Tibial artery (tissue), 4 donors: Measurements from ENCODE around the gene MSRB2.
A peak's percentile ranks its signal among the peaks of the same experiment; 100 is the strongest.

Experiments used
- DNase-seq, 2 donors: peaks; one replicate each; pipeline ENCODE4 v3.0.0-alpha.2; 2019
- H3K27ac ChIP-seq, 2 donors: fragments of 200-600 bp; sonication (generic) in 1 of 2; 1 replicate in 1 of 2; 2 replicates in 1 of 2; pipeline ENCODE4 v1.5.1; 2018 to 2019; ENCODE audit warnings: mild to moderate bottlenecking in 1 of 2
- H3K27me3 ChIP-seq, 2 donors: fragments of 200-600 bp; sonication (generic) in 1 of 2; one replicate each; pipeline versions ENCODE4 v1.5.1 to v1.6.0; 2016 to 2019
- H3K36me3 ChIP-seq, 3 donors: fragments of 200-600 bp; sonication (generic) in 2 of 3; one replicate each; pipeline ENCODE4 v1.5.1; 2016 to 2019; ENCODE audit warnings: mild to moderate bottlenecking in 2 of 3
- H3K4me1 ChIP-seq, 4 donors: fragments of 200-600 bp; sonication (generic) in 2 of 4; 1 replicate in 3 of 4; 2 replicates in 1 of 4; pipeline ENCODE4 v1.5.1; 2016 to 2019
- H3K4me3 ChIP-seq, 2 donors: fragments of 200-600 bp; sonication (generic) in 1 of 2; 1 replicate in 1 of 2; 2 replicates in 1 of 2; pipeline ENCODE4 v1.5.1; 2018 to 2019; ENCODE audit warnings: mild to moderate bottlenecking in 2 of 2
- H3K9me3 ChIP-seq, 3 donors: fragments of 200-600 bp; sonication (generic) in 1 of 3; one replicate each; pipeline ENCODE4 v1.5.1; 2016 to 2019
- intact Hi-C: fragments of 100-400 bp; cut with DNase I; formaldehyde crosslinking; loops from one replicate; pipeline ENCODE4 v1.15.0; 2023; ENCODE audit warnings: low total_unique reads
- TF ChIP-seq, protein P1 (sequence below), 2 experiments: fragments of 200-600 bp in 1 of 2; fragments of 450-650 bp in 1 of 2; IDR thresholded peaks; one replicate each; pipeline ENCODE4 v1.5.1; 2017 to 2019; ENCODE audit warnings: antibody characterized with exemption in 2 of 2, mild to moderate bottlenecking in 1 of 2, moderate library complexity in 1 of 2

Gene MSRB2

DNA sequence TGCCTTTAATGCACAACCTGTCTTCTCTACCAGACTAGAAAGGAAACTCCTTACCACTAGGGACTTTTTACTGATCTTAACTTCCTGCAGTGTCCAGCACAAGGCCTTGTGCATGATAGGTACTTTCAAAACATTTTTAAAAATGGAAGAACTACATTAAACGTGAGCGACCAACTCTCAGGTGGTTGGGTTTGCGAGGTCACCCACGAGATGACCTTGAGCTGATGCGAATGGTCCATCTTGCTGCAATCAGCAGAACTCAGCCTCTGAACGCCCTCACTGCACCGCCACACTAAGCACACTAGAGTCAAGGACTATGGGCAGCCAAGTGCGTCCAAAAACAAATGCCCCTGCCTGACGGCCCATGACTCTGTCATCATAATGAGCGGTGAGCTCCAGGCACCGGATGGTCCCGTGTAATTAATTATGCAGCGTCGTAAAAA lies 61.9 kb downstream of the MSRB2 start:
- TF ChIP-seq, protein P1, sequence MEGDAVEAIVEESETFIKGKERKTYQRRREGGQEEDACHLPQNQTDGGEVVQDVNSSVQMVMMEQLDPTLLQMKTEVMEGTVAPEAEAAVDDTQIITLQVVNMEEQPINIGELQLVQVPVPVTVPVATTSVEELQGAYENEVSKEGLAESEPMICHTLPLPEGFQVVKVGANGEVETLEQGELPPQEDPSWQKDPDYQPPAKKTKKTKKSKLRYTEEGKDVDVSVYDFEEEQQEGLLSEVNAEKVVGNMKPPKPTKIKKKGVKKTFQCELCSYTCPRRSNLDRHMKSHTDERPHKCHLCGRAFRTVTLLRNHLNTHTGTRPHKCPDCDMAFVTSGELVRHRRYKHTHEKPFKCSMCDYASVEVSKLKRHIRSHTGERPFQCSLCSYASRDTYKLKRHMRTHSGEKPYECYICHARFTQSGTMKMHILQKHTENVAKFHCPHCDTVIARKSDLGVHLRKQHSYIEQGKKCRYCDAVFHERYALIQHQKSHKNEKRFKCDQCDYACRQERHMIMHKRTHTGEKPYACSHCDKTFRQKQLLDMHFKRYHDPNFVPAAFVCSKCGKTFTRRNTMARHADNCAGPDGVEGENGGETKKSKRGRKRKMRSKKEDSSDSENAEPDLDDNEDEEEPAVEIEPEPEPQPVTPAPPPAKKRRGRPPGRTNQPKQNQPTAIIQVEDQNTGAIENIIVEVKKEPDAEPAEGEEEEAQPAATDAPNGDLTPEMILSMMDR (IDR thresholded peaks at IDR 0.05): no peak
- intact Hi-C loops: no loop called here
- Histone ChIP-seq H3K27ac (no peak overlapping the region), H3K36me3 (no peaks in the 10 kb centered on the region), H3K9me3 (no peaks in the 10 kb centered on the region), H3K4me1 (peaks cover 0 to 3% (median 0%) of the 10 kb centered on the region in 4 donors), H3K27me3 (peaks cover 0 to 11% of the 10 kb centered on the region in 2 donors), H3K4me3 (no peak overlapping the region)
- no peak for DNase-seq

DNA sequence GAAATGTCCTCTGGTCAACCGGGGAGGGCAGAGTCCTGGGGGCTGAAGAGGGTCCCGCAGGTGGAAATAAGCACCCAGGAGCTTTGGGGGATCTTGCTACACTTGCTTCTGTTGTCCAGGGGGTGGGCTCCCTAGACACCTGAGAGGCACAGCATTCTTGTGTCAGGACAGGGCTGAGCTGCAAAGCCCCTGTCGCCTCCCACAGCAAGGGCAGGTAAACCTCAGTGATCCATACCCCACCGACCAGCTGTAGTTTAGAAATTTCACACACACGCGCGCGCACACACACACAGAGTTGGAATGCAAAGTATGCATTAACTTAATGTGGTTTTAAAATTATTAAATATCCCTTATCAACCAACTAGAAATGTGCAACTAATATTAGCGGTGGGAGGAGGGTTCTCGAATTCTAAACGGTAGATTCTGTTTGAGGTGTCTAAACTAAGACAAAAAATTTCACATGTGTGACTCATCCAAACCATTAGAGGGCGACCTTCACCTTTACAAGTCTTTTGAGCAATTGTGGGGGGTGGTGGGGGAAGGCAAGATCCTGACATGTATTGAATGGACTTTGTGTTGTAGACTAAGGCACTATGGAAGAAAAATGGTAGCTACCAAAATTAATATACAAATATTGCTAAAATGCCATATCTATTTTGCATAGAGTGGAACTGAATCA lies 62.5 kb downstream of the MSRB2 start:
- intact Hi-C loops: no loop called here
- Histone ChIP-seq H3K4me1 (peaks cover 0 to 3% (median 0%) of the 10 kb centered on the region in 4 donors), H3K27me3 (peaks cover 0 to 11% of the 10 kb centered on the region in 2 donors), H3K36me3 (no peaks in the 10 kb centered on the region), H3K9me3 (no peaks in the 10 kb centered on the region), H3K4me3 (no peak overlapping the region), H3K27ac (no peak overlapping the region)
- TF ChIP-seq, protein P1 (IDR thresholded peaks at IDR 0.05): no peak
- no peak for DNase-seq

DNA sequence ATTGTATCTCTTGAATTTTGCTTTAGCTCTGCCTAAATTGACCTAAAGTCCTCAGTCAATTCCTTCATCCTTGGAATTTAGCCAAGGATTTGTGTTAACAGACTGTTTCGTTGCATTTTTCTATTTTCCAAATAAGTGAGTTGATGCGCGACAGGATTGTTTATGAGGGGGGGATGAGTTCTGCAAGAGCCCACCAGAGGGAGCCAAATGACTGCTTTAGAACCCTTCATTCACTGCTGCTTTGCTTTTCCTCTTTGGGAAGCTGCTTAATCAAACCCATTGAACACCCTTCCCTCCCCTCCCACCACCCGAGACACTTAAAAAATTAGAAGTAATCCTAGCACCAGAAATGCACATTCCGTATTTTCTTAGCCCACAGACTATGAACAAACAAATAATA lies 63.0 kb downstream of the MSRB2 start:
- intact Hi-C loops: no loop called here
- H3K27me3 ChIP-seq: peaks cover 0 to 11% of the 10 kb centered on the region in 2 donors
- H3K4me3 ChIP-seq: no peak overlapping the region
- DNase-seq: no peak
- H3K27ac ChIP-seq: no peak overlapping the region
- TF ChIP-seq, protein P1 (IDR thresholded peaks at IDR 0.05): peak; percentile 44 to 58
- H3K9me3 ChIP-seq: no peaks in the 10 kb centered on the region
- peaks cover 0 to 3% (median 0%) of the 10 kb centered on the region in 4 donors for H3K4me1 ChIP-seq
- H3K36me3 ChIP-seq: no peaks in the 10 kb centered on the region

DNA sequence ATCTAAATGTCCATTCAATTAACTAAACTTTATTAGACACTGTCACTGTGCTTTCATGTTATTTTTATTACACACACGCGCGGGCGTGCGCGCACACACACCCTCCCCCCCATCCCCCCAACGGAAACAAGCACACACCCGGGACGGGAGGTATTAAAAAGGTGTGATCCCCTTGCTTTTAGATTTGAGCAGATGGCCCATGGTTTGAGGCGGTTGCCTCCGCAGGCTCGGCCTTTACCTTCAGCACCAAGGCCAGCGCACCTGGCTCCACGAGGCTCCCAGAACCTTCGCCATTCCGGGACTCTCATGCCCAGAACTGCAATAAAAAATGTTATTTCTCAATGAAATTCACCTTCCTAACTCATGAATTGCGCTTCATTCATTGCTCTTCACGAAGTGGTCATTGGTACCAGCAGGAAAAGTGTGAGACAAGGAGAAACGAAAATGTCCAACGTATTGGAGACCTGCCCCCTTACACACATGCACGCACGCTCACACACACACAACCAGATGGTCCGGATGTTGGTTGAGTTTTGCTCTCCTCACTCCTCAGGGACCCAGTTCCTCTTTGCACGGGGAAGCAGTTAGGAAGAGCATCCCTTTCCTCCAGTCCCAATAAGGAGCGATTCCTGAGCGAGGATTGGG lies 76.0 kb downstream of the MSRB2 start:
- intact Hi-C loops: no loop called here
- no peaks in the 10 kb centered on the region for H3K36me3 ChIP-seq
- H3K27ac ChIP-seq: no peak overlapping the region
- TF ChIP-seq, protein P1 (IDR thresholded peaks at IDR 0.05): no peak
- DNase-seq: no peak
- H3K4me3 ChIP-seq: no peak overlapping the region
- H3K27me3 ChIP-seq: peaks cover 0 to 57% of the 10 kb centered on the region in 2 donors
- H3K9me3 ChIP-seq: peaks cover 0 to 4% (median 0%) of the 10 kb centered on the region in 3 donors
- peaks cover 0 to 20% (median 15%) of the 10 kb centered on the region in 4 donors for H3K4me1 ChIP-seq
